Stimulated activated naive CD8-positive, alpha-beta T cell treated with anti-CD3 and anti-CD28 coated beads, Interleukin-15, amount 100 ng/mL, for 72 hours (primary cell): ENCODE measurements around the gene PLXNA3.
A peak's percentile ranks its signal among the peaks of the same experiment; 100 is the strongest.

Experiments used
- ATAC-seq: fragments of 150-1000 bp; cut with Tn5 transposase; 2 replicates; pipeline ENCODE4 v1.10.0; 2021; ENCODE audit warnings: mild to moderate bottlenecking, moderate library complexity
- DNase-seq, 2 donors: peaks; one replicate each; pipeline ENCODE4 v3.0.0; 2021 to 2022
- H3K27ac Mint-ChIP-seq, 2 donors: one replicate each; pipeline ENCODE4 v1.8.0; 2022; ENCODE audit warnings: mild to moderate bottlenecking in 2 of 2, mixed read lengths in 2 of 2, moderate library complexity in 2 of 2
- H3K27me3 Mint-ChIP-seq: one replicate; pipeline ENCODE4 v1.8.0; 2022; ENCODE audit warnings: mixed read lengths
- H3K4me1 Mint-ChIP-seq: one replicate; pipeline ENCODE4 v1.8.0; 2022; ENCODE audit warnings: mild to moderate bottlenecking, mixed read lengths
- H3K4me3 Mint-ChIP-seq, 2 donors: one replicate each; pipeline ENCODE4 v1.8.0; 2022; ENCODE audit warnings: mild to moderate bottlenecking in 2 of 2, mixed read lengths in 2 of 2, moderate library complexity in 1 of 2
- H3K9me3 Mint-ChIP-seq, 2 donors: one replicate each; pipeline ENCODE4 v1.8.0; 2022; ENCODE audit warnings: mixed read lengths in 2 of 2

PLXNA3 gene

GRCh38 chrX:154458116-154458953 is at the start of gene PLXNA3:
Gene PLXNA3, plus strand, starts transcription at chrX:154458281. Its CDS starts 1,903 bp downstream, at chrX:154460184.
- ATAC-seq (peak; percentile 85), DNase-seq (peak; percentile 67 to 75)
- H3K4me1 Mint-ChIP-seq, result peaks cover 32% of the 10 kb centered on the region
- H3K27ac Mint-ChIP-seq, result peak within 1 kb of the TSS; percentile 87 to 97
- H3K4me3 Mint-ChIP-seq, result peak within 1 kb of the TSS; percentile 88 to 89
- no peaks in the 10 kb centered on the region for H3K9me3 Mint-ChIP-seq
- no peaks in the 10 kb centered on the region for H3K27me3 Mint-ChIP-seq

GRCh38 chrX:154408659-154409221 is 49.3 kb upstream of the PLXNA3 start:
- DNase-seq (no peak), ATAC-seq (no peak)
- peak overlapping the region in 1 of 2 donors; percentile 92 for H3K27ac Mint-ChIP-seq
- H3K4me3 Mint-ChIP-seq, result peak overlapping the region; percentile 77 to 81
- H3K27me3 Mint-ChIP-seq, result no peaks in the 10 kb centered on the region
- peaks cover 27% of the 10 kb centered on the region for H3K4me1 Mint-ChIP-seq
- H3K9me3 Mint-ChIP-seq, result no peaks in the 10 kb centered on the region

GRCh38 chrX:154409222-154409871 is 48.7 kb upstream of the PLXNA3 start, which contains the start of gene DNASE1L1:
Gene DNASE1L1, minus strand, starts transcription at chrX:154409254. Its CDS starts 3,686 bp downstream, at chrX:154405568.
- peaks cover 27% of the 10 kb centered on the region for H3K4me1 Mint-ChIP-seq
- ATAC-seq (peak; percentile 25), DNase-seq (peak in 1 of 2 donors; percentile 31)
- H3K27ac Mint-ChIP-seq, result peak within 1 kb of the TSS; percentile 90 to 92
- H3K4me3 Mint-ChIP-seq, result peak within 1 kb of the TSS; percentile 77 to 81
- H3K27me3 Mint-ChIP-seq, result no peaks in the 10 kb centered on the region
- no peaks in the 10 kb centered on the region for H3K9me3 Mint-ChIP-seq

- no peaks in the 10 kb centered on the region for H3K27me3 Mint-ChIP-seq
- ATAC-seq (peak; percentile 85), DNase-seq (peak in 1 of 2 donors; percentile 58)
- H3K4me1 Mint-ChIP-seq, result peaks cover 35% of the 10 kb centered on the region
- H3K27ac Mint-ChIP-seq, result peak overlapping the region; percentile 48 to 65
- H3K4me3 Mint-ChIP-seq, result peak overlapping the region; percentile 77 to 89
- H3K9me3 Mint-ChIP-seq, result no peaks in the 10 kb centered on the region
These were observed 46.1 kb upstream of the PLXNA3 start for GRCh38 chrX:154411981-154412340.

GRCh38 chrX:154412468-154412867 is 45.6 kb upstream of the PLXNA3 start:
- H3K4me3 Mint-ChIP-seq, result peak overlapping the region; percentile 77 to 89
- DNase-seq (peak in 1 of 2 donors; percentile 30), ATAC-seq (peak; percentile 58)
- peaks cover 36% of the 10 kb centered on the region for H3K4me1 Mint-ChIP-seq
- peak overlapping the region; percentile 48 to 86 for H3K27ac Mint-ChIP-seq
- H3K27me3 Mint-ChIP-seq, result no peaks in the 10 kb centered on the region
- H3K9me3 Mint-ChIP-seq, result no peaks in the 10 kb centered on the region

GRCh38 chrX:154413142-154413541 is 44.9 kb upstream of the PLXNA3 start:
- H3K4me3 Mint-ChIP-seq, result peak overlapping the region in 1 of 2 donors; percentile 77
- peaks cover 36% of the 10 kb centered on the region for H3K4me1 Mint-ChIP-seq
- ATAC-seq (no peak), DNase-seq (no peak)
- H3K27me3 Mint-ChIP-seq, result no peaks in the 10 kb centered on the region
- no peaks in the 10 kb centered on the region for H3K9me3 Mint-ChIP-seq
- no peak overlapping the region for H3K27ac Mint-ChIP-seq

- DNase-seq (no peak), ATAC-seq (no peak)
- Mint-ChIP-seq H3K27me3 (no peaks in the 10 kb centered on the region), H3K9me3 (no peaks in the 10 kb centered on the region), H3K4me3 (no peak overlapping the region), H3K4me1 (peaks cover 32% of the 10 kb centered on the region), H3K27ac (no peak overlapping the region)
These were observed 40.9 kb upstream of the PLXNA3 start for GRCh38 chrX:154417157-154417556.

GRCh38 chrX:154419189-154419588 is 38.9 kb upstream of the PLXNA3 start:
- H3K27me3 Mint-ChIP-seq, result no peaks in the 10 kb centered on the region
- H3K4me3 Mint-ChIP-seq, result peak overlapping the region; percentile 31 to 40
- DNase-seq (no peak), ATAC-seq (peak; percentile 64)
- no peaks in the 10 kb centered on the region for H3K9me3 Mint-ChIP-seq
- H3K4me1 Mint-ChIP-seq, result peaks cover 23% of the 10 kb centered on the region
- no peak overlapping the region for H3K27ac Mint-ChIP-seq

GRCh38 chrX:154419688-154420401 is 38.2 kb upstream of the PLXNA3 start:
- H3K27ac Mint-ChIP-seq, result no peak overlapping the region
- no peaks in the 10 kb centered on the region for H3K9me3 Mint-ChIP-seq
- H3K27me3 Mint-ChIP-seq, result no peaks in the 10 kb centered on the region
- DNase-seq (no peak), ATAC-seq (no peak)
- H3K4me3 Mint-ChIP-seq, result no peak overlapping the region
- peaks cover 23% of the 10 kb centered on the region for H3K4me1 Mint-ChIP-seq

GRCh38 chrX:154420402-154420756 is 37.7 kb upstream of the PLXNA3 start:
- Mint-ChIP-seq H3K4me1 (peaks cover 23% of the 10 kb centered on the region), H3K9me3 (no peaks in the 10 kb centered on the region), H3K27ac (no peak overlapping the region), H3K4me3 (no peak overlapping the region), H3K27me3 (no peaks in the 10 kb centered on the region)
- no peak for DNase-seq
- no peak for ATAC-seq

- DNase-seq, result no peak
- peaks cover 24% of the 10 kb centered on the region for H3K4me1 Mint-ChIP-seq
- peak overlapping the region; percentile 84 to 86 for H3K4me3 Mint-ChIP-seq
- no peak for ATAC-seq
- H3K27ac Mint-ChIP-seq, result no peak overlapping the region
- no peaks in the 10 kb centered on the region for H3K9me3 Mint-ChIP-seq
- no peaks in the 10 kb centered on the region for H3K27me3 Mint-ChIP-seq
These were observed 30.9 kb upstream of the PLXNA3 start for GRCh38 chrX:154426916-154427770.

GRCh38 chrX:154428176-154429171 is 29.6 kb upstream of the PLXNA3 start, which contains the start of gene ATP6AP1:
Gene ATP6AP1, plus strand, starts transcription at chrX:154428677. Its CDS starts 16 bp downstream, at chrX:154428693.
- peak; percentile 86 to 92 for DNase-seq
- peaks cover 26% of the 10 kb centered on the region for H3K4me1 Mint-ChIP-seq
- H3K27ac Mint-ChIP-seq, result peak within 1 kb of the TSS; percentile 61 to 85
- H3K9me3 Mint-ChIP-seq, result no peaks in the 10 kb centered on the region
- peak within 1 kb of the TSS; percentile 84 to 86 for H3K4me3 Mint-ChIP-seq
- no peaks in the 10 kb centered on the region for H3K27me3 Mint-ChIP-seq
- peak; percentile 99 for ATAC-seq

- Mint-ChIP-seq H3K4me1 (peaks cover 30% of the 10 kb centered on the region), H3K9me3 (no peaks in the 10 kb centered on the region), H3K27ac (peak overlapping the region in 1 of 2 donors; percentile 74), H3K27me3 (no peaks in the 10 kb centered on the region), H3K4me3 (peak overlapping the region; percentile 84 to 86)
- DNase-seq, result no peak
- no peak for ATAC-seq
These were observed 28.4 kb upstream of the PLXNA3 start for GRCh38 chrX:154429711-154430110.
